Esophagus muscularis mucosa (tissue), 4 donors: ENCODE data around the gene BCAS1. TPM values are rescaled to one million over a fixed set of nuclear protein-coding genes. Genes with fewer than 3 reads are reported as not detected.

Experiments
- DNase-seq: peaks from one replicate; pipeline ENCODE4 v3.0.0-alpha.2; 2017; ENCODE audit errors: extremely low spot score
- H3K27ac ChIP-seq, 4 donors: fragments of 200-600 bp; sonication (generic); replicated peaks in 1 of 4; 1 replicate in 3 of 4; 2 replicates in 1 of 4; pipeline ENCODE4 v1.5.1; 2016 to 2019; ENCODE audit warnings: mild to moderate bottlenecking in 1 of 4
- H3K27me3 ChIP-seq, 4 donors: fragments of 200-600 bp; sonication (generic); one replicate each; pipeline versions ENCODE4 v1.5.1 to v1.6.0; 2016 to 2019
- H3K36me3 ChIP-seq, 4 donors: fragments of 200-600 bp; sonication (generic); one replicate each; pipeline ENCODE4 v1.5.1; 2016 to 2019
- H3K4me1 ChIP-seq, 4 donors: fragments of 200-600 bp; sonication (generic); one replicate each; pipeline ENCODE4 v1.5.1; 2016 to 2019
- H3K4me3 ChIP-seq, 4 donors: fragments of 200-600 bp; sonication (generic); 1 replicate in 2 of 4; 2 replicates in 2 of 4; pipeline ENCODE4 v1.5.1; 2016 to 2019; ENCODE audit warnings: mild to moderate bottlenecking in 4 of 4, moderate library complexity in 1 of 4
- H3K9me3 ChIP-seq, 4 donors: fragments of 200-600 bp; sonication (generic); 1 replicate in 3 of 4; 2 replicates in 1 of 4; pipeline ENCODE4 v1.5.1; 2016 to 2019
- EP300 ChIP-seq: sonication (generic); formaldehyde crosslinking; IDR thresholded peaks from one replicate; pipeline ENCODE4 v1.6.1; 2017; ENCODE audit warnings: antibody characterized with exemption
- POLR2A ChIP-seq: fragments of 450-650 bp; IDR thresholded peaks from one replicate; pipeline ENCODE4 v1.6.1; 2017; ENCODE audit warnings: antibody characterized with exemption, moderate library complexity, mild to moderate bottlenecking, low read depth
- POLR2AphosphoS5 ChIP-seq, 2 donors: sonication (generic); formaldehyde crosslinking; IDR thresholded peaks; one replicate each; pipeline ENCODE4 v1.6.1; 2017; ENCODE audit warnings: antibody characterized with exemption in 2 of 2
- WGBS: methylation state at CpG from one replicate; pipeline ENCODE4 v1.1.5; 2018; 5-methylcytosine and 5-hydroxymethylcytosine counted together
- intact Hi-C: fragments of 100-400 bp; cut with DNase I; formaldehyde crosslinking; loops from one replicate; pipeline ENCODE4 v1.15.1; 2023
- total RNA-seq, 4 donors: library from RNA; depleted of rRNA; stranded (reverse); fragments of >200 nt; gene quantifications; one replicate each; pipeline versions ENCODE4 v1.1.0 to v1.2.1, GENCODE V29; 2016
- TF ChIP-seq, protein P1 (sequence below), 3 experiments: fragments of 200-600 bp in 2 of 3; fragments of 450-650 bp in 1 of 3; sonication (generic) in 2 of 3; IDR thresholded peaks; one replicate each; pipeline ENCODE4 v1.5.1; 2017 to 2019; ENCODE audit warnings: antibody characterized with exemption in 3 of 3, mild to moderate bottlenecking in 2 of 3, moderate library complexity in 1 of 3

Gene BCAS1
- total RNA-seq, 4 donors from 2014 or later, result 0.13 to 0.46 TPM; not detected in 2

DNA sequence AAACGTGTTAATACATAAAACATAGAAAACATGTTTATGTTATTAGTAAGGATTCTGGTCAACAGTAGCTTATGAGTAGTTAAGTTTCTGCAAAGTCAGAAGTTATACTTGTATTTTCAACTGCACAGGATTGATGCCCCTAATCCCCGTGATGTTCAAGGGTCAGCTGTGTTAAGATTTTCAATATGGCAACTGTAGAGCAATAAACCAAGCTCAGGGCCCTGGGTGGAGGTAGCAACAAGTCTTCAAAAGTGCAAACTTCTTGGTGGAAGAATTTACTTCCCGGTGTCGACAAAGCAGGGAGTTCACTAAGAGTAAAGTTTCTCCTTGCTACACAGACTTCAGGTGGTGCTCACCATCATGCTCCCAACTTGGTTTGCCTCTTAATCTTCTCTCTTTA lies 4.1 kb upstream of the BCAS1 start:
- H3K4me3 ChIP-seq, result no peak overlapping the region
- no peaks in the 10 kb centered on the region for H3K36me3 ChIP-seq

DNA sequence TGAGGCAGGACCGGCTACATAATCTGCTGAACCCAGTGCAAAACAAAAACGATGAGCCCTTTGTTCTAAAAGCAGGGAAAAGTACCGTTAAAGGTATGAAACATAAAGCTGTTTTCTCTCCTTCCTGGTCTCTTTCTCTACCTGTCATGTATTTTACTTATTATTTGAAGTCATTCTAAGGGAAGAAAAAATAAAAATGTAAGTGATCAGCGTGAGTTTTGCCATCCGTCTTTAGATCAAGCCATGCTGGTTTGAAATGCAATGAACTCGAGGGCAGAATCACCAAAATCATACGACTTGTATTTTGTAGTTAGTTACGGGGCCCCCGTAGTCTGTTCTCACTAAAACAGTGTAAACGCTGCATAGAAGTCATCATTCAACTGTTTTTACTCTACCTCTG lies 2.9 kb upstream of the BCAS1 start:
- no peak for DNase-seq
- intact Hi-C loops, result no loop called here
- no peaks in the 10 kb centered on the region for H3K4me1 ChIP-seq
- TF ChIP-seq EP300 (no peak), POLR2AphosphoS5 (IDR thresholded peaks at IDR 0.05) (no peak), POLR2A (no peak)
- TF ChIP-seq, protein P1, sequence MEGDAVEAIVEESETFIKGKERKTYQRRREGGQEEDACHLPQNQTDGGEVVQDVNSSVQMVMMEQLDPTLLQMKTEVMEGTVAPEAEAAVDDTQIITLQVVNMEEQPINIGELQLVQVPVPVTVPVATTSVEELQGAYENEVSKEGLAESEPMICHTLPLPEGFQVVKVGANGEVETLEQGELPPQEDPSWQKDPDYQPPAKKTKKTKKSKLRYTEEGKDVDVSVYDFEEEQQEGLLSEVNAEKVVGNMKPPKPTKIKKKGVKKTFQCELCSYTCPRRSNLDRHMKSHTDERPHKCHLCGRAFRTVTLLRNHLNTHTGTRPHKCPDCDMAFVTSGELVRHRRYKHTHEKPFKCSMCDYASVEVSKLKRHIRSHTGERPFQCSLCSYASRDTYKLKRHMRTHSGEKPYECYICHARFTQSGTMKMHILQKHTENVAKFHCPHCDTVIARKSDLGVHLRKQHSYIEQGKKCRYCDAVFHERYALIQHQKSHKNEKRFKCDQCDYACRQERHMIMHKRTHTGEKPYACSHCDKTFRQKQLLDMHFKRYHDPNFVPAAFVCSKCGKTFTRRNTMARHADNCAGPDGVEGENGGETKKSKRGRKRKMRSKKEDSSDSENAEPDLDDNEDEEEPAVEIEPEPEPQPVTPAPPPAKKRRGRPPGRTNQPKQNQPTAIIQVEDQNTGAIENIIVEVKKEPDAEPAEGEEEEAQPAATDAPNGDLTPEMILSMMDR (IDR thresholded peaks at IDR 0.05), result no peak
- no peaks in the 10 kb centered on the region for H3K36me3 ChIP-seq
- H3K4me3 ChIP-seq, result no peak overlapping the region
- no peaks in the 10 kb centered on the region for H3K9me3 ChIP-seq
- H3K27ac ChIP-seq, result no peak overlapping the region
- 87% methylated on average over 9 of the region's 10 CpGs for WGBS
- peaks cover 0 to 7% (median 0%) of the 10 kb centered on the region in 4 donors for H3K27me3 ChIP-seq

More for the DNA sequence above, 4.1 kb upstream of the BCAS1 start:
- TF ChIP-seq POLR2A (no peak), POLR2AphosphoS5 (IDR thresholded peaks at IDR 0.05) (no peak), EP300 (no peak)
- TF ChIP-seq, protein P1 (IDR thresholded peaks at IDR 0.05), result no peak
- intact Hi-C loops, result no loop called here
- Histone ChIP-seq H3K4me1 (no peaks in the 10 kb centered on the region), H3K27me3 (peaks cover 0 to 7% (median 0%) of the 10 kb centered on the region in 4 donors), H3K9me3 (no peaks in the 10 kb centered on the region), H3K27ac (no peak overlapping the region)
- DNase-seq, result no peak
- 79% methylated on average over 4 of the region's 4 CpGs for WGBS

- Histone ChIP-seq H3K27ac (no peak overlapping the region), H3K4me3 (no peak overlapping the region), H3K27me3 (peaks cover 0 to 5% (median 0%) of the 10 kb centered on the region in 4 donors), H3K9me3 (no peaks in the 10 kb centered on the region), H3K36me3 (no peaks in the 10 kb centered on the region), H3K4me1 (no peaks in the 10 kb centered on the region)
- 81% methylated on average over 9 of the region's 9 CpGs for WGBS
- DNase-seq, result no peak
- intact Hi-C loops, result no loop called here
- no peak for TF ChIP-seq POLR2AphosphoS5 (IDR thresholded peaks at IDR 0.05)
- TF ChIP-seq EP300, result no peak
- TF ChIP-seq POLR2A, result no peak
- TF ChIP-seq, protein P1 (IDR thresholded peaks at IDR 0.05), result no peak
Observed at GRCh38 chr20:54069501-54069971, 858 bp downstream of the BCAS1 start.

GRCh38 chr20:54068966-54069365 lies 1.4 kb downstream of the BCAS1 start:
- no peak overlapping the region for H3K4me3 ChIP-seq
- H3K27ac ChIP-seq, result no peak overlapping the region
- intact Hi-C loops, result no loop called here
- no peak for TF ChIP-seq POLR2AphosphoS5 (IDR thresholded peaks at IDR 0.05)
- no peak for TF ChIP-seq POLR2A
- TF ChIP-seq, protein P1 (IDR thresholded peaks at IDR 0.05), result no peak
- TF ChIP-seq EP300, result no peak
- 89% methylated on average over 5 of the region's 5 CpGs for WGBS
- H3K4me1 ChIP-seq, result no peaks in the 10 kb centered on the region
- H3K36me3 ChIP-seq, result no peaks in the 10 kb centered on the region
- DNase-seq, result no peak
- H3K9me3 ChIP-seq, result no peaks in the 10 kb centered on the region
- H3K27me3 ChIP-seq, result peaks cover 0 to 5% (median 0%) of the 10 kb centered on the region in 4 donors

- no peak for DNase-seq
- WGBS, result 67% methylated on average over 1 of the region's 5 CpGs
- Histone ChIP-seq H3K9me3 (no peaks in the 10 kb centered on the region), H3K4me1 (no peaks in the 10 kb centered on the region), H3K27me3 (peaks cover 0 to 5% (median 0%) of the 10 kb centered on the region in 4 donors), H3K27ac (no peak overlapping the region), H3K4me3 (no peak overlapping the region), H3K36me3 (no peaks in the 10 kb centered on the region)
- intact Hi-C loops, result no loop called here
- TF ChIP-seq, protein P1 (IDR thresholded peaks at IDR 0.05), result no peak
- no peak for TF ChIP-seq POLR2A
Observed at GRCh38 chr20:54068495-54068894, 1.9 kb downstream of the BCAS1 start.
